ENCODE measurements around the gene CREG1.

Gene CREG1

DNA sequence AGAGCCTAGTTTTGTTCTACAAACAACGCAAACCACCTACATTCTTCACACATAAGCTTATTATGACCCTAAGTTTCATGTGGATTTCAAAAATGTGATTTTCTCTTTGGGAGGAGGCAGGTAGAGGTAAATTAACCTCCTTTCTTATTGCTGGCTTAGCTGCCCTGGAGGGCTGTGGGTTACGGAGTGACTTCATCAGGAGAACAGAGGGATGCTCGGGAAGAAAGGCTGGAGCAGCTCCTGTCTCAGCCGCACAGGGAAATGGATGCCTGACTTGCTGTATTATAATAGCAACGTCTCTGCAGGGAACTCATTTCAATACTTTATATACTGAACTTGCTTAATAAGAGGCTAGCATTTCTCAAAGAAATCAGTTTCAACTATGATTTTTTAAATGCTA is 14.1 kb upstream of the CREG1 start:
- H3K4me3 ChIP-seq (ENCODE audit: low read depth, low read length), result no peak overlapping the region
- ChIA-PET POLR2A (interaction anchor here (1.0 kb wide), 1 partner anchor 14 kb away, joined by 3 read pairs; the partner anchor contains the start of gene CREG1), CTCF (no interaction called here)
- H3K36me3 ChIP-seq (ENCODE audit: control insufficient read depth in 2 of 2, insufficient read depth in 1 of 2, low read length in 2 of 2), result no peaks in the 10 kb centered on the region
- H3K4me1 ChIP-seq (ENCODE audit: control insufficient read depth, insufficient read depth, low read length), result peaks cover 8% of the 10 kb centered on the region; the same call in 1 of the 2 replicates
- no peak overlapping the region for H3K27ac ChIP-seq (ENCODE audit: extremely low read depth, low read depth, low read length)
- 0 out of 2 replicates have a peak, but pooled peaks have one; percentile 61 for TF ChIP-seq ZSCAN30 (tag by site-specific recombination; IDR thresholded peaks at IDR 0.05)
- TF ChIP-seq ZNF266 (tag by site-specific recombination; IDR thresholded peaks at IDR 0.05; ENCODE audit: low read depth), result no peak
- TF ChIP-seq HOXC10 (CRISPR knock-in tag; IDR thresholded peaks at IDR 0.05), result no peak
- TF ChIP-seq BCL11A (tag by site-specific recombination; IDR thresholded peaks at IDR 0.05; ENCODE audit: low read depth), result no peak
- TF ChIP-seq ZNF394 (tag by site-specific recombination; IDR thresholded peaks at IDR 0.05; ENCODE audit: borderline replicate concordance), result no peak
- no peaks in the 10 kb centered on the region for H3K9me3 ChIP-seq (ENCODE audit: control insufficient read depth, insufficient read depth, low read depth, low read length)

DNA sequence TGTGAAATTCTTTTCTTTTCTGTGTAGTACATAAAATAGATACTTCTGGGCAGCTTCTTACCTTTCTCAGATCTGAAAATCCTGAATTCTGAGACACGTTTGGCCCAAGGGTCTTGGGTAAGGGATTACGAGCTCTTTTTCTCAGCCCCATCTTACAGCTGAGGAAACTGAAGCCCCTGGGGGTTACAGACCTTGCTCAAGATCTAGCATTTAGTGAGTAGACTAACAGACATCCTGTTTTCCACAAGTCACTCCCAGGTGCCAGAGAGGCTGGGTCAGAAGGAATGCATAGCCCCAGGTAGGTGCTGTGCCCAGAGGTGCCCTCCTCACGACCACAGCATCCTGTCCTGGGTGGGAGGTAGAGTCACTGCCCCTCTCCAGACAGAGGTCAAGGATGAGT is 13.2 kb upstream of the CREG1 start:
- Histone ChIP-seq H3K36me3 (ENCODE audit: control insufficient read depth in 2 of 2, insufficient read depth in 1 of 2, low read length in 2 of 2) (no peaks in the 10 kb centered on the region), H3K4me1 (ENCODE audit: control insufficient read depth, insufficient read depth, low read length) (peaks cover 8% of the 10 kb centered on the region; the same call in 1 of the 2 replicates), H3K9me3 (ENCODE audit: control insufficient read depth, insufficient read depth, low read depth, low read length) (no peaks in the 10 kb centered on the region), H3K27ac (ENCODE audit: extremely low read depth, low read depth, low read length) (no peak overlapping the region), H3K4me3 (ENCODE audit: low read depth, low read length) (no peak overlapping the region)
- ChIA-PET POLR2A (no interaction called here), CTCF (interaction anchor here (3.4 kb wide), 1 partner anchor 10 kb away, joined by 24 read pairs; no protein-coding TSS in a partner anchor)
- TF ChIP-seq REPIN1 (tag by site-specific recombination; IDR thresholded peaks at IDR 0.05; ENCODE audit: low read depth), result no peak
- TF ChIP-seq TCF7L2 (IDR thresholded peaks at IDR 0.05; ENCODE audit: borderline replicate concordance, low read depth, low read length), result no peak

DNA sequence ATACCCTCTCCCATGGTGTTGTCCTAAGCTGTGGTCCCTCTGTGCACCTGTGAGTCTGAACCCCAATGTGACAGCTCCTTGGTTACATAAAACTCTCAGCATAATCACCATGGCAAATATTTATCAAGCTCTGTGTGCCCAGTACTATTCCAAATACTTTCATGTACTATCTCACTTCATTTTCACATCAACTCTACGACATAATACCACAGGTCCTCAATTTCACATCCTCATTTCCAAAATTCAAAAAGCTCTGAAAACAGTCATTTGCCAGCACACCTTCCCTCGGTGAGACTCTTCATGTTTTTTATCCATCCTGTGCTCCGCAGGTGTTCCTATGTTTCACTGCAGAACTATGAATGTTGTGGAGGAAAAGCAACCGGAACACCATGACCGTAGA is 12.4 kb upstream of the CREG1 start:
- H3K4me3 ChIP-seq (ENCODE audit: low read depth, low read length), result no peak overlapping the region
- ChIA-PET POLR2A (no interaction called here), CTCF (interaction anchor here (3.4 to 5.0 kb wide), 2 partner anchors 9 to 122 kb away, joined by 23 to 24 read pairs; no protein-coding TSS in a partner anchor)
- H3K4me1 ChIP-seq (ENCODE audit: control insufficient read depth, insufficient read depth, low read length), result peaks cover 8% of the 10 kb centered on the region; the same call in 1 of the 2 replicates
- H3K27ac ChIP-seq (ENCODE audit: extremely low read depth, low read depth, low read length), result no peak overlapping the region
- H3K36me3 ChIP-seq (ENCODE audit: control insufficient read depth in 2 of 2, insufficient read depth in 1 of 2, low read length in 2 of 2), result no peaks in the 10 kb centered on the region
- TF ChIP-seq SCRT2 (tag by site-specific recombination; IDR thresholded peaks at IDR 0.05) (peak; percentile 28; the same call in 1 of the 2 replicates), ZNF558 (tag by site-specific recombination; IDR thresholded peaks at IDR 0.05) (no peak), ZBTB8A (tag by site-specific recombination; IDR thresholded peaks at IDR 0.05) (no peak)
- H3K9me3 ChIP-seq (ENCODE audit: control insufficient read depth, insufficient read depth, low read depth, low read length), result no peaks in the 10 kb centered on the region

DNA sequence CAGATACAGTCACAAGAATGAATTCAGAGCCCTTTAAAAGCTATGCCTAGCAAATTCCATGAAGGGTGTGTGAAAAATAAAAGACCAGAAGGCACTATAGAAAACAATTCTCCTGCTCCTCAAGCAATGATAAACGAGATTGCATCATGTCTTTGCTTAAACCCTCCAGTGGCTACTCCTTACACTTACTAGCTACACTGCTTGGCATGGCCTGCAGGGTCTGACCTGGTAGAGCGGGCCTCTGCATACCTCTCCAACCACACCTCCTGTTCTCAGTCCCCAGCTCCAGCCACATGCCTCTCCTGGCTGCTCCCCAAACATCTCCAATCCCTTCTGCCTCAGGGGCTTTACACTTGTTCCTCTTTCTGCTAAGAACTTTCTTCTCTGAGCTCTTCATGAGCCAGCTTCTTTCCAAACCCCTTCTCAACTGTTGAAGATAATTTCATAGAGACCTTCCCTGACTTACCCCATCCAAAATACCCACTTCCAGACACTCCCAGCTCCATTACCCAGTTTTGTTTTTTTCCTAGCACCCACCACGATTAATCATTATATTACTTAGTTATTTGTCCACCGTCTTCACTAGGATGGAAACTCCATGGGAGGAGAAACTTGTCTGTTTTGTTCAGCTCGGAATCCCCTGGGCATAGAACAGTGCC is 11.2 kb upstream of the CREG1 start:
- ChIA-PET POLR2A (interaction anchor here (0.5 to 3.0 kb wide), 2 partner anchors 11 to 344 kb away, joined by 3 to 24 read pairs; partner anchors contain the start of genes CREG1 and POU2F1), CTCF (interaction anchor here (0.5 to 5.0 kb wide), 10 partner anchors 8 to 621 kb away, joined by 3 to 24 read pairs (median 4); partner anchors contain the start of gene CREG1)
- Histone ChIP-seq H3K36me3 (ENCODE audit: control insufficient read depth in 2 of 2, insufficient read depth in 1 of 2, low read length in 2 of 2) (no peaks in the 10 kb centered on the region), H3K27ac (ENCODE audit: extremely low read depth, low read depth, low read length) (no peak overlapping the region; the same call in 1 of the 2 replicates), H3K4me3 (ENCODE audit: low read depth, low read length) (no peak overlapping the region), H3K4me1 (ENCODE audit: control insufficient read depth, insufficient read depth, low read length) (peaks cover 8% of the 10 kb centered on the region; the same call in 1 of the 2 replicates), H3K9me3 (ENCODE audit: control insufficient read depth, insufficient read depth, low read depth, low read length) (no peaks in the 10 kb centered on the region)
- TF ChIP-seq ZNF549 (tag by site-specific recombination; IDR thresholded peaks at IDR 0.05) (no peak), RBAK (tag by site-specific recombination; IDR thresholded peaks at IDR 0.05) (no peak), ZNF391 (tag by site-specific recombination; IDR thresholded peaks at IDR 0.05; ENCODE audit: borderline replicate concordance, low read depth) (no peak), SALL2 (tag by site-specific recombination; IDR thresholded peaks at IDR 0.05; ENCODE audit: borderline replicate concordance) (no peak), ZNF350 (tag by site-specific recombination; IDR thresholded peaks at IDR 0.05) (no peak), ZNF785 (tag by site-specific recombination; IDR thresholded peaks at IDR 0.05) (no peak), MZF1 (tag by site-specific recombination; IDR thresholded peaks at IDR 0.05; ENCODE audit: borderline replicate concordance) (0 out of 2 replicates have a peak, but pooled peaks have one; percentile 44), ZNF133 (tag by site-specific recombination; IDR thresholded peaks at IDR 0.05) (no peak), ZNF114 (tag by site-specific recombination; IDR thresholded peaks at IDR 0.05) (no peak)
- TF ChIP-seq, protein P1, sequence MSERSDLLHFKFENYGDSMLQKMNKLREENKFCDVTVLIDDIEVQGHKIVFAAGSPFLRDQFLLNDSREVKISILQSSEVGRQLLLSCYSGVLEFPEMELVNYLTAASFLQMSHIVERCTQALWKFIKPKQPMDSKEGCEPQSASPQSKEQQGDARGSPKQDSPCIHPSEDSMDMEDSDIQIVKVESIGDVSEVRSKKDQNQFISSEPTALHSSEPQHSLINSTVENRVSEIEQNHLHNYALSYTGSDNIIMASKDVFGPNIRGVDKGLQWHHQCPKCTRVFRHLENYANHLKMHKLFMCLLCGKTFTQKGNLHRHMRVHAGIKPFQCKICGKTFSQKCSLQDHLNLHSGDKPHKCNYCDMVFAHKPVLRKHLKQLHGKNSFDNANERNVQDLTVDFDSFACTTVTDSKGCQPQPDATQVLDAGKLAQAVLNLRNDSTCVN (tag by site-specific recombination; optimal IDR thresholded peaks at IDR 0.05), result no peak
- TF ChIP-seq, protein P2, sequence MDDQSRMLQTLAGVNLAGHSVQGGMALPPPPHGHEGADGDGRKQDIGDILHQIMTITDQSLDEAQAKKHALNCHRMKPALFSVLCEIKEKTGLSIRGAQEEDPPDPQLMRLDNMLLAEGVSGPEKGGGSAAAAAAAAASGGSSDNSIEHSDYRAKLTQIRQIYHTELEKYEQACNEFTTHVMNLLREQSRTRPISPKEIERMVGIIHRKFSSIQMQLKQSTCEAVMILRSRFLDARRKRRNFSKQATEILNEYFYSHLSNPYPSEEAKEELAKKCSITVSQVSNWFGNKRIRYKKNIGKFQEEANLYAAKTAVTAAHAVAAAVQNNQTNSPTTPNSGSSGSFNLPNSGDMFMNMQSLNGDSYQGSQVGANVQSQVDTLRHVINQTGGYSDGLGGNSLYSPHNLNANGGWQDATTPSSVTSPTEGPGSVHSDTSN (CRISPR knock-in tag; IDR thresholded peaks at IDR 0.05), result no peak
- TF ChIP-seq, protein P3, sequence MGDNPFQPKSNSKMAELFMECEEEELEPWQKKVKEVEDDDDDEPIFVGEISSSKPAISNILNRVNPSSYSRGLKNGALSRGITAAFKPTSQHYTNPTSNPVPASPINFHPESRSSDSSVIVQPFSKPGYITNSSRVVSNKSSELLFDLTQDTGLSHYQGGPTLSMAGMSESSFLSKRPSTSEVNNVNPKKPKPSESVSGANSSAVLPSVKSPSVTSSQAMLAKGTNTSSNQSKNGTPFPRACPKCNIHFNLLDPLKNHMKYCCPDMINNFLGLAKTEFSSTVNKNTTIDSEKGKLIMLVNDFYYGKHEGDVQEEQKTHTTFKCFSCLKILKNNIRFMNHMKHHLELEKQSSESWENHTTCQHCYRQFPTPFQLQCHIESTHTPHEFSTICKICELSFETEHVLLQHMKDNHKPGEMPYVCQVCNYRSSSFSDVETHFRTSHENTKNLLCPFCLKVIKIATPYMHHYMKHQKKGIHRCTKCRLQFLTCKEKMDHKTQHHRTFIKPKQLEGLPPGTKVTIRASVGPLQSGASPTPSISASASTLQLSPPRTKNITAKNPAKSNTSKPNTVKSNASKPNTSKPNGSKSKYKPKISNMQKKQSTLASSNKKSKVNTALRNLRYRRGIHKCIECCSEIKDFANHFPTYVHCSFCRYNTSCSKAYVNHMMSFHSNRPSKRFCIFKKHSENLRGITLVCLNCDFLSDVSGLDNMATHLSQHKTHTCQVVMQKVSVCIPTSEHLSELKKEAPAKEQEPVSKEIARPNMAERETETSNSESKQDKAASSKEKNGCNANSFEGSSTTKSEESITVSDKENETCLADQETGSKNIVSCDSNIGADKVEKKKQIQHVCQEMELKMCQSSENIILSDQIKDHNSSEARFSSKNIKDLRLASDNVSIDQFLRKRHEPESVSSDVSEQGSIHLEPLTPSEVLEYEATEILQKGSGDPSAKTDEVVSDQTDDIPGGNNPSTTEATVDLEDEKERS (tag by site-specific recombination; IDR thresholded peaks at IDR 0.05), result no peak
